H9 (cell line): Measurements from ENCODE around the gene CAMK2N2. TPM values are rescaled to one million over a fixed set of nuclear protein-coding genes. Genes with fewer than 3 reads are reported as not detected.

Source experiments
- DNase-seq: peaks from one replicate; pipeline ENCODE4 v3.0.0-alpha.2; 2017
- H2AFZ ChIP-seq: one replicate; pipeline ENCODE4 v1.6.1; 2013; ENCODE audit warnings: mild to moderate bottlenecking, low read length, control low read depth, moderate library complexity
- H2AK5ac ChIP-seq: 2 replicates; pipeline ENCODE4 v1.6.1; 2013; ENCODE audit warnings: low read length, control low read depth, mixed read lengths; ENCODE audit not compliant: insufficient read length
- H2BK120ac ChIP-seq: one replicate; pipeline ENCODE4 v1.6.1; 2013; ENCODE audit warnings: low read depth, mild to moderate bottlenecking, low read length, control low read depth, inconsistent platforms; ENCODE audit not compliant: poor library complexity, severe bottlenecking
- H2BK12ac ChIP-seq: 2 replicates; pipeline ENCODE4 v1.6.1; 2013; ENCODE audit warnings: low read length, control low read depth, mixed read lengths, low read depth; ENCODE audit not compliant: insufficient read length
- H2BK15ac ChIP-seq: 2 replicates; pipeline ENCODE4 v1.6.1; 2013; ENCODE audit warnings: low read depth, low read length, control low read depth
- H2BK20ac ChIP-seq: one replicate; pipeline ENCODE4 v1.6.1; 2013; ENCODE audit warnings: low read depth, mild to moderate bottlenecking, low read length, control low read depth, inconsistent platforms; ENCODE audit not compliant: poor library complexity, severe bottlenecking
- H2BK5ac ChIP-seq: 2 replicates; pipeline ENCODE4 v1.6.1; 2013; ENCODE audit warnings: low read length, control low read depth, mixed read lengths; ENCODE audit not compliant: insufficient read length
- H3K14ac ChIP-seq: 2 replicates; pipeline ENCODE4 v1.6.1; 2013; ENCODE audit warnings: low read length, control low read depth; ENCODE audit not compliant: insufficient read depth
- H3K18ac ChIP-seq: 2 replicates; pipeline ENCODE4 v1.6.1; 2013; ENCODE audit warnings: low read depth, mild to moderate bottlenecking, mixed read lengths, low read length, control low read depth; ENCODE audit not compliant: insufficient read length
- H3K23ac ChIP-seq: 2 replicates; pipeline ENCODE4 v1.6.1; 2013; ENCODE audit warnings: low read length, control low read depth, mixed read lengths, low read depth; ENCODE audit not compliant: insufficient read length
- H3K23me2 ChIP-seq: 2 replicates; pipeline ENCODE4 v1.6.1; 2013; ENCODE audit warnings: low read depth, mild to moderate bottlenecking, mixed read lengths, low read length, control low read depth; ENCODE audit not compliant: insufficient read length, poor library complexity, severe bottlenecking
- H3K27ac ChIP-seq: 2 replicates; pipeline ENCODE4 v1.5.1; 2013; ENCODE audit warnings: low read length, control low read depth, mixed read lengths, low read depth; ENCODE audit not compliant: insufficient read length
- H3K27me3 ChIP-seq: 2 replicates; pipeline ENCODE4 v1.6.1; 2013; ENCODE audit warnings: low read length, control low read depth, inconsistent platforms; ENCODE audit not compliant: insufficient read depth
- H3K4ac ChIP-seq: 2 replicates; pipeline ENCODE4 v1.6.1; 2013; ENCODE audit warnings: low read depth, mild to moderate bottlenecking, control low read depth, inconsistent platforms, low read length, moderate library complexity
- H3K4me1 ChIP-seq: 2 replicates; pipeline ENCODE4 v1.6.1; 2013; ENCODE audit warnings: low read length, control low read depth, inconsistent platforms; ENCODE audit not compliant: insufficient read depth
- H3K4me2 ChIP-seq: 2 replicates; pipeline ENCODE4 v1.6.1; 2013; ENCODE audit warnings: low read length, control low read depth, mixed read lengths; ENCODE audit not compliant: insufficient read length, insufficient read depth
- H3K56ac ChIP-seq: 2 replicates; pipeline ENCODE4 v1.6.1; 2013; ENCODE audit warnings: low read depth, mild to moderate bottlenecking, mixed read lengths, low read length, control low read depth; ENCODE audit not compliant: insufficient read length
- H3K79me1 ChIP-seq: 2 replicates; pipeline ENCODE4 v1.6.1; 2013; ENCODE audit warnings: low read depth, mild to moderate bottlenecking, moderate library complexity, low read length, control low read depth, inconsistent platforms; ENCODE audit not compliant: insufficient read depth, poor library complexity, severe bottlenecking
- H3K79me2 ChIP-seq: 2 replicates; pipeline ENCODE4 v1.6.1; 2013; ENCODE audit warnings: low read length, control low read depth, inconsistent platforms; ENCODE audit not compliant: insufficient read depth
- H3K9ac ChIP-seq: 2 replicates; pipeline ENCODE4 v1.6.1; 2013; ENCODE audit warnings: low read length, control low read depth, mixed read lengths; ENCODE audit not compliant: insufficient read length; ENCODE audit errors: extremely low read depth
- H3K9me3 ChIP-seq: one replicate; pipeline ENCODE4 v1.6.1; 2013; ENCODE audit warnings: low read depth, low read length, inconsistent platforms; ENCODE audit not compliant: control insufficient read depth
- H3T11ph ChIP-seq: one replicate; pipeline ENCODE4 v1.6.1; 2013; ENCODE audit warnings: mild to moderate bottlenecking, low read length, control low read depth, inconsistent platforms
- H4K20me1 ChIP-seq: one replicate; pipeline ENCODE4 v1.6.1; 2013; ENCODE audit not compliant: control insufficient read depth, insufficient read length, insufficient read depth
- H4K5ac ChIP-seq: 2 replicates; pipeline ENCODE4 v1.6.1; 2013; ENCODE audit warnings: low read depth, mild to moderate bottlenecking, mixed read lengths, low read length, control low read depth; ENCODE audit not compliant: insufficient read length
- H4K8ac ChIP-seq: replicated peaks from 2 replicates; pipeline ENCODE4 v1.6.1; 2013; ENCODE audit warnings: low read length, control low read depth, mixed read lengths, low read depth; ENCODE audit not compliant: insufficient read length
- H4K91ac ChIP-seq: 2 replicates; pipeline ENCODE4 v1.6.1; 2013; ENCODE audit warnings: low read depth, mild to moderate bottlenecking, moderate library complexity, mixed read lengths, low read length, control low read depth; ENCODE audit not compliant: insufficient read length
- H3K27ac Mint-ChIP-seq, 3 experiments: 2 replicates in 2 of 3; 3 replicates in 1 of 3; pipeline ENCODE4 v1.8.0; 2020 to 2021; ENCODE audit warnings: mixed read lengths in 3 of 3, mild to moderate bottlenecking in 1 of 3, moderate library complexity in 1 of 3
- H3K27me3 Mint-ChIP-seq: 2 replicates; pipeline ENCODE4 v1.8.0; 2021; ENCODE audit warnings: low read depth, mild to moderate bottlenecking, moderate library complexity, mixed read lengths
- H3K36me3 Mint-ChIP-seq, 3 experiments: 2 replicates in 2 of 3; 3 replicates in 1 of 3; pipeline ENCODE4 v1.8.0; 2020 to 2021; ENCODE audit warnings: low read depth in 3 of 3, mixed read lengths in 3 of 3; ENCODE audit not compliant: insufficient read depth in 1 of 3
- H3K4me1 Mint-ChIP-seq, 2 experiments: 2 replicates each; pipeline ENCODE4 v1.8.0; 2020; ENCODE audit warnings: mixed read lengths in 2 of 2
- H3K4me3 Mint-ChIP-seq, 2 experiments: 2 replicates in 1 of 2; 3 replicates in 1 of 2; pipeline ENCODE4 v1.8.0; 2020 to 2021; ENCODE audit warnings: mild to moderate bottlenecking in 2 of 2, mixed read lengths in 2 of 2, moderate library complexity in 1 of 2
- H3K9me3 Mint-ChIP-seq, 2 experiments: 2 replicates in 1 of 2; 3 replicates in 1 of 2; pipeline ENCODE4 v1.8.0; 2020; ENCODE audit warnings: mild to moderate bottlenecking in 2 of 2, mixed read lengths in 2 of 2, moderate library complexity in 1 of 2
- WGBS: extraction: QIAGEN DNeasy Blood & Tissue Kit; methylation state at CpG from one replicate; pipeline ENCODE4 v1.1.7; 2013; ENCODE audit warnings: missing lambda C conversion rate, low lambda C conversion rate, mixed read lengths; ENCODE audit not compliant: insufficient read length; ENCODE audit errors: extremely low coverage; 5-methylcytosine and 5-hydroxymethylcytosine counted together
- total RNA-seq: library from RNA; stranded (reverse); gene quantifications from 2 replicates; pipeline ENCODE4 v1.2.1, GENCODE V29; 2021
- TF ChIP-seq, protein P1 (sequence below): fragments of 200-600 bp; sonication (generic); conservative IDR thresholded peaks from 3 replicates; pipeline ENCODE4 v1.8.0; 2021; ENCODE audit warnings: antibody characterized with exemption, mild to moderate bottlenecking

The CAMK2N2 gene
- total RNA-seq, 1 experiment from 2014 or later, result 12.6 TPM

DNA sequence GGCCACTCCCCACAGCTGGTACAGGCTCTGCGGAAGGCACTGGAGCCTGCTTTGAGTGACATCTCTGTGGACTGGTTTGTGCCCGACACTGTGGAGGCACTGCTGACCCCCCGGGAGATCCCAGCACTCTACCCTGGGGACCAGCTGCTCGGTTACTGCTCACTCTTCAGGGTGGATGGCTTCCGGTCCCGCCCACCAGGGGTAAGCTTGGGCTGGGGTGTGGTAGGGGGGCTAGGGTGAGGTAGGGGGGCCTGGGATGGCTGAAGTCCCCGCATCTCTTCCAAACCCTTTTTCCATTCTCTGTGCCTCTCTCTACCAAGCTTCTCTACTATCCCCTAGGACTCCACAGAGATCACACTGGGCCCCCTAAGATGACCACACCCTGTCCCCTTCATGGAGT is 24.1 kb downstream of the CAMK2N2 start:
- no peak overlapping the region for H4K5ac ChIP-seq
- H2AFZ ChIP-seq, result no peak overlapping the region
- H3K18ac ChIP-seq, result no peak overlapping the region
- no peak overlapping the region for H2BK15ac ChIP-seq
- DNase-seq, result no peak
- no peak overlapping the region for H2BK120ac ChIP-seq
- Mint-ChIP-seq H3K27ac (no peak overlapping the region; a peak in 1 of 7 replicates), H3K36me3 (peaks cover 0 to 3% (median under 1%) of the 10 kb centered on the region in 3 experiments; a peak in 6 of 7 replicates), H3K4me3 (no peak overlapping the region; a peak in 1 of 5 replicates), H3K9me3 (no peaks in the 10 kb centered on the region), H3K27me3 (peaks cover 17% of the 10 kb centered on the region), H3K4me1 (0 out of 4 replicates have a peak, but pooled peaks cover 0 to 4% of the 10 kb centered on the region in 2 experiments)
- no peak overlapping the region for H2BK20ac ChIP-seq
- no peak overlapping the region for H3K23ac ChIP-seq
- no peak overlapping the region for H2BK5ac ChIP-seq
- H3K27ac ChIP-seq, result no peak overlapping the region
- no peak overlapping the region for H2AK5ac ChIP-seq
- no peak overlapping the region for H3K4ac ChIP-seq
- H3K9ac ChIP-seq, result no peak overlapping the region
- no CpG with 5 or more reads among the region's 7 CpGs for WGBS
- H3K4me1 ChIP-seq, result no peaks in the 10 kb centered on the region
- H4K91ac ChIP-seq, result no peak overlapping the region
- H4K8ac ChIP-seq, result no peak overlapping the region
- no peak overlapping the region for H3K56ac ChIP-seq
- H3K4me2 ChIP-seq, result no peak overlapping the region
- H3K14ac ChIP-seq, result no peak overlapping the region
- H3K79me1 ChIP-seq, result no peaks in the 10 kb centered on the region
- H3T11ph ChIP-seq, result no peak overlapping the region
- H3K27me3 ChIP-seq, result peaks cover 4% of the 10 kb centered on the region
- H4K20me1 ChIP-seq, result no peaks in the 10 kb centered on the region
- H2BK12ac ChIP-seq, result no peak overlapping the region
- no peaks in the 10 kb centered on the region for H3K79me2 ChIP-seq
- TF ChIP-seq, protein P1, sequence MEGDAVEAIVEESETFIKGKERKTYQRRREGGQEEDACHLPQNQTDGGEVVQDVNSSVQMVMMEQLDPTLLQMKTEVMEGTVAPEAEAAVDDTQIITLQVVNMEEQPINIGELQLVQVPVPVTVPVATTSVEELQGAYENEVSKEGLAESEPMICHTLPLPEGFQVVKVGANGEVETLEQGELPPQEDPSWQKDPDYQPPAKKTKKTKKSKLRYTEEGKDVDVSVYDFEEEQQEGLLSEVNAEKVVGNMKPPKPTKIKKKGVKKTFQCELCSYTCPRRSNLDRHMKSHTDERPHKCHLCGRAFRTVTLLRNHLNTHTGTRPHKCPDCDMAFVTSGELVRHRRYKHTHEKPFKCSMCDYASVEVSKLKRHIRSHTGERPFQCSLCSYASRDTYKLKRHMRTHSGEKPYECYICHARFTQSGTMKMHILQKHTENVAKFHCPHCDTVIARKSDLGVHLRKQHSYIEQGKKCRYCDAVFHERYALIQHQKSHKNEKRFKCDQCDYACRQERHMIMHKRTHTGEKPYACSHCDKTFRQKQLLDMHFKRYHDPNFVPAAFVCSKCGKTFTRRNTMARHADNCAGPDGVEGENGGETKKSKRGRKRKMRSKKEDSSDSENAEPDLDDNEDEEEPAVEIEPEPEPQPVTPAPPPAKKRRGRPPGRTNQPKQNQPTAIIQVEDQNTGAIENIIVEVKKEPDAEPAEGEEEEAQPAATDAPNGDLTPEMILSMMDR, result no peak
- H3K23me2 ChIP-seq, result no peaks in the 10 kb centered on the region
- no peaks in the 10 kb centered on the region for H3K9me3 ChIP-seq
